HepG2 (cell line): ENCODE results near the gene ALCAM. TPM values are rescaled to one million over a fixed set of nuclear protein-coding genes. Genes with fewer than 3 reads are reported as not detected.

Experiments used
- ATM ChIP-seq: fragments of 450-650 bp; IDR thresholded peaks from 2 replicates; pipeline ENCODE4 v1.7.1; 2017; ENCODE audit warnings: mild to moderate bottlenecking, borderline replicate concordance
- CCDC6 ChIP-seq: sonication (generic); formaldehyde crosslinking; IDR thresholded peaks from 2 replicates; pipeline ENCODE4 v1.8.1; 2022; ENCODE audit warnings: mild to moderate bottlenecking, missing genetic modification reagents, moderate library complexity
- CENPBD1 ChIP-seq: sonication (generic); formaldehyde crosslinking; IDR thresholded peaks from 2 replicates; pipeline ENCODE4 v1.8.0; 2022; ENCODE audit warnings: missing genetic modification reagents, low read depth, mild to moderate bottlenecking, borderline replicate concordance
- DNMT3B ChIP-seq: conservative IDR thresholded peaks from 2 replicates; pipeline ENCODE4 v1.6.1; 2016; ENCODE audit warnings: missing biosample characterization, control low read depth
- GPN1 ChIP-seq: sonication (generic); formaldehyde crosslinking; IDR thresholded peaks from 2 replicates; pipeline ENCODE4 v1.5.1; 2020; ENCODE audit warnings: missing genetic modification reagents, borderline replicate concordance
- GZF1 ChIP-seq: sonication (generic); formaldehyde crosslinking; IDR thresholded peaks from 2 replicates; pipeline ENCODE4 v1.5.1; 2020; ENCODE audit warnings: mild to moderate bottlenecking, missing genetic modification reagents
- HDAC2 ChIP-seq: sonication (generic); formaldehyde crosslinking; IDR thresholded peaks from 2 replicates; pipeline ENCODE4 v1.4.0; 2020; ENCODE audit warnings: missing genetic modification reagents
- MATR3 ChIP-seq: sonication (generic); formaldehyde crosslinking; IDR thresholded peaks from 2 replicates; pipeline ENCODE4 v1.4.0; 2020; ENCODE audit warnings: missing genetic modification reagents
- MYC ChIP-seq: sonication (generic); formaldehyde crosslinking; IDR thresholded peaks from 2 replicates; pipeline ENCODE4 v1.9.0; 2021; ENCODE audit warnings: missing genetic modification reagents, borderline replicate concordance
- NBN ChIP-seq: fragments of 450-650 bp; conservative IDR thresholded peaks from 2 replicates; pipeline ENCODE4 v1.6.1; 2017
- NCOA2 ChIP-seq: sonication (generic); formaldehyde crosslinking; IDR thresholded peaks from 2 replicates; pipeline ENCODE4 v1.8.0; 2022; ENCODE audit warnings: inconsistent platforms
- SMAD9 ChIP-seq: sonication (generic); formaldehyde crosslinking; IDR thresholded peaks from 2 replicates; pipeline ENCODE4 v1.5.1; 2020; ENCODE audit warnings: mild to moderate bottlenecking, missing genetic modification reagents
- ZBTB20 ChIP-seq: sonication (generic); formaldehyde crosslinking; IDR thresholded peaks from 2 replicates; pipeline ENCODE4 v1.8.1; 2023; ENCODE audit warnings: missing genetic modification reagents, low read depth, mild to moderate bottlenecking, borderline replicate concordance
- ZNF740 ChIP-seq: sonication (generic); formaldehyde crosslinking; IDR thresholded peaks from 2 replicates; pipeline ENCODE4 v1.4.0; 2020; ENCODE audit warnings: missing genetic modification reagents
- ZNF766 ChIP-seq: sonication (generic); formaldehyde crosslinking; IDR thresholded peaks from 2 replicates; pipeline ENCODE4 v1.5.0; 2020; ENCODE audit warnings: missing genetic modification reagents, borderline replicate concordance
- polyA plus RNA-seq, 8 experiments: library from polyadenylated mRNA; depleted of rRNA in 3 of 8; stranded (reverse) in 7 of 8; unstranded in 1 of 8; fragments of >200 nt; fragmentation: Illumina TruSeq in 4 of 8; extraction: Trizol in 4 of 8; gene quantifications; 2 replicates each; pipeline versions ENCODE4 v1.2.1 to v1.2.3, GENCODE V29; 2011 to 2016; ENCODE audit warnings: low read depth in 4 of 8, missing spikeins in 1 of 8, mixed read lengths in 1 of 8; ENCODE audit not compliant: insufficient read depth in 1 of 8
- total RNA-seq, 5 experiments: library from RNA; depleted of rRNA; stranded (reverse); fragments of >200 nt; fragmentation: Illumina TruSeq; extraction: Trizol; gene quantifications; 2 replicates each; pipeline ENCODE4 v1.2.3, GENCODE V29; 2016; ENCODE audit warnings: low read depth in 1 of 5
- TF ChIP-seq, protein P1 (sequence below): sonication (generic); formaldehyde crosslinking; IDR thresholded peaks from 2 replicates; pipeline ENCODE4 v1.8.1; 2023; ENCODE audit warnings: mild to moderate bottlenecking, missing genetic modification reagents
- TF ChIP-seq, protein P2 (sequence below): sonication (generic); formaldehyde crosslinking; IDR thresholded peaks from 2 replicates; pipeline ENCODE4 v1.8.0; 2023; ENCODE audit warnings: mild to moderate bottlenecking, missing genetic modification reagents
- TF ChIP-seq, protein P3 (sequence below): sonication (generic); formaldehyde crosslinking; IDR thresholded peaks from 2 replicates; pipeline ENCODE4 v1.4.0; 2020; ENCODE audit warnings: missing genetic modification reagents, borderline replicate concordance
- TF ChIP-seq, protein P4 (sequence below): sonication (generic); formaldehyde crosslinking; IDR thresholded peaks from 2 replicates; pipeline ENCODE4 v1.4.0; 2020; ENCODE audit warnings: missing genetic modification reagents, borderline replicate concordance

The ALCAM gene
- total and polyA plus RNA-seq, 2 of the 13 experiments (the other 11 are each of a cell fraction or from before 2014, with no cell fraction given): 26.0 to 33.1 TPM

DNA sequence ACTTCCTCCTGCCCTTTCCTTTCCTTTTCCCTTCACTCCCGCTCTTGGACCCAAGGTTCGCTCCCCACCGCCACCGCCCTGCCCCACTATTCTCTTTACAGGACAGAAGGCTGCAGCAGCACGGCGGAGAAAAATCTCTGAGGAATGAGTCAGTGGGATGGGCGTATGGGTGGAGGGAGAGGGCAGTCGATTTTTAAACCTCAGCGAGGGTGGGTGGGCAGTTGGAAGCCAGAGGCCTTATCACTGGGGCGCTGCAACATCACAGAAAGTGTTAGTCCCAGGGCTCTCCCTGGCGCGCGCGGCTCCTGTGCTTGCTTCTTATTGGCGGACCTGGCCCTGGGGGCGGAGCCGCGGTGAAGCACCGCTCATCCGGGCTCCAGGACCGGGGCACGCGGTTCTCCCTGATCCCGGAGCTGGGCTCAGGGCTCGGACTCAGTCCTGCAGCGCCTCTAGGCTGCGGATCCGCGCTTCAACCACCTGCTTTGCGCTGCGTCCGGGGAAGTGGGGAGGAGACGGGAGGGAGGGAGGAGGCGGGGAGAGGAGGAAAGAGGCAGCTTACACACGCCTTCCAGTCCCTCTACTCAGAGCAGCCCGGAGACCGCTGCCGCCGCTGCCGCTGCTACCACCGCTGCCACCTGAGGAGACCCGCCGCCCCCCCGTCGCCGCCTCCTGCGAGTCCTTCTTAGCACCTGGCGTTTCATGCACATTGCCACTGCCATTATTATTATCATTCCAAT lies at the start of gene ALCAM (continued):
- no peak; the same call in 1 of the 2 replicates for TF ChIP-seq DNMT3B (CRISPR knock-in tag)
- 0 out of 2 replicates have a peak, but pooled peaks have one; percentile 20 for TF ChIP-seq ZNF740 (CRISPR knock-in tag)
- TF ChIP-seq NBN: no peak
- peak; percentile 96; the same call in 1 of the 2 replicates for TF ChIP-seq ZNF766 (CRISPR knock-in tag)
- no peak for TF ChIP-seq ATM
- TF ChIP-seq GPN1 (CRISPR knock-in tag): no peak
- TF ChIP-seq GZF1 (CRISPR knock-in tag): no peak
- TF ChIP-seq, protein P1, sequence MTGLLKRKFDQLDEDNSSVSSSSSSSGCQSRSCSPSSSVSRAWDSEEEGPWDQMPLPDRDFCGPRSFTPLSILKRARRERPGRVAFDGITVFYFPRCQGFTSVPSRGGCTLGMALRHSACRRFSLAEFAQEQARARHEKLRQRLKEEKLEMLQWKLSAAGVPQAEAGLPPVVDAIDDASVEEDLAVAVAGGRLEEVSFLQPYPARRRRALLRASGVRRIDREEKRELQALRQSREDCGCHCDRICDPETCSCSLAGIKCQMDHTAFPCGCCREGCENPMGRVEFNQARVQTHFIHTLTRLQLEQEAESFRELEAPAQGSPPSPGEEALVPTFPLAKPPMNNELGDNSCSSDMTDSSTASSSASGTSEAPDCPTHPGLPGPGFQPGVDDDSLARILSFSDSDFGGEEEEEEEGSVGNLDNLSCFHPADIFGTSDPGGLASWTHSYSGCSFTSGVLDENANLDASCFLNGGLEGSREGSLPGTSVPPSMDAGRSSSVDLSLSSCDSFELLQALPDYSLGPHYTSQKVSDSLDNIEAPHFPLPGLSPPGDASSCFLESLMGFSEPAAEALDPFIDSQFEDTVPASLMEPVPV (CRISPR knock-in tag): peak; percentile 75
- TF ChIP-seq SMAD9 (CRISPR knock-in tag): peak; percentile 57; the same call in 1 of the 2 replicates
- no peak for TF ChIP-seq MATR3 (CRISPR knock-in tag)
- no peak for TF ChIP-seq CENPBD1
- TF ChIP-seq, protein P2, sequence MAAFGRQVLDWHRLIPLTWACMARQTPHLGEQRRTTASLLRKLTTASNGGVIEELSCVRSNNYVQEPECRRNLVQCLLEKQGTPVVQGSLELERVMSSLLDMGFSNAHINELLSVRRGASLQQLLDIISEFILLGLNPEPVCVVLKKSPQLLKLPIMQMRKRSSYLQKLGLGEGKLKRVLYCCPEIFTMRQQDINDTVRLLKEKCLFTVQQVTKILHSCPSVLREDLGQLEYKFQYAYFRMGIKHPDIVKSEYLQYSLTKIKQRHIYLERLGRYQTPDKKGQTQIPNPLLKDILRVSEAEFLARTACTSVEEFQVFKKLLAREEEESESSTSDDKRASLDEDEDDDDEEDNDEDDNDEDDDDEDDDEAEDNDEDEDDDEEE (CRISPR knock-in tag): peak; percentile 94
- TF ChIP-seq CCDC6: peak; percentile 90
- TF ChIP-seq NCOA2 (CRISPR knock-in tag): peak; percentile 39; the same call in 1 of the 2 replicates
- TF ChIP-seq, protein P3, sequence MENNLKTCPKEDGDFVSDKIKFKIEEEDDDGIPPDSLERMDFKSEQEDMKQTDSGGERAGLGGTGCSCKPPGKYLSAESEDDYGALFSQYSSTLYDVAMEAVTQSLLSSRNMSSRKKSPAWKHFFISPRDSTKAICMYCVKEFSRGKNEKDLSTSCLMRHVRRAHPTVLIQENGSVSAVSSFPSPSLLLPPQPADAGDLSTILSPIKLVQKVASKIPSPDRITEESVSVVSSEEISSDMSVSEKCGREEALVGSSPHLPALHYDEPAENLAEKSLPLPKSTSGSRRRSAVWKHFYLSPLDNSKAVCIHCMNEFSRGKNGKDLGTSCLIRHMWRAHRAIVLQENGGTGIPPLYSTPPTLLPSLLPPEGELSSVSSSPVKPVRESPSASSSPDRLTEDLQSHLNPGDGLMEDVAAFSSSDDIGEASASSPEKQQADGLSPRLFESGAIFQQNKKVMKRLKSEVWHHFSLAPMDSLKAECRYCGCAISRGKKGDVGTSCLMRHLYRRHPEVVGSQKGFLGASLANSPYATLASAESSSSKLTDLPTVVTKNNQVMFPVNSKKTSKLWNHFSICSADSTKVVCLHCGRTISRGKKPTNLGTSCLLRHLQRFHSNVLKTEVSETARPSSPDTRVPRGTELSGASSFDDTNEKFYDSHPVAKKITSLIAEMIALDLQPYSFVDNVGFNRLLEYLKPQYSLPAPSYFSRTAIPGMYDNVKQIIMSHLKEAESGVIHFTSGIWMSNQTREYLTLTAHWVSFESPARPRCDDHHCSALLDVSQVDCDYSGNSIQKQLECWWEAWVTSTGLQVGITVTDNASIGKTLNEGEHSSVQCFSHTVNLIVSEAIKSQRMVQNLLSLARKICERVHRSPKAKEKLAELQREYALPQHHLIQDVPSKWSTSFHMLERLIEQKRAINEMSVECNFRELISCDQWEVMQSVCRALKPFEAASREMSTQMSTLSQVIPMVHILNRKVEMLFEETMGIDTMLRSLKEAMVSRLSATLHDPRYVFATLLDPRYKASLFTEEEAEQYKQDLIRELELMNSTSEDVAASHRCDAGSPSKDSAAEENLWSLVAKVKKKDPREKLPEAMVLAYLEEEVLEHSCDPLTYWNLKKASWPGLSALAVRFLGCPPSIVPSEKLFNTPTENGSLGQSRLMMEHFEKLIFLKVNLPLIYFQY (CRISPR knock-in tag): peak; percentile 98
- TF ChIP-seq MYC: peak; percentile 82
- TF ChIP-seq, protein P4, sequence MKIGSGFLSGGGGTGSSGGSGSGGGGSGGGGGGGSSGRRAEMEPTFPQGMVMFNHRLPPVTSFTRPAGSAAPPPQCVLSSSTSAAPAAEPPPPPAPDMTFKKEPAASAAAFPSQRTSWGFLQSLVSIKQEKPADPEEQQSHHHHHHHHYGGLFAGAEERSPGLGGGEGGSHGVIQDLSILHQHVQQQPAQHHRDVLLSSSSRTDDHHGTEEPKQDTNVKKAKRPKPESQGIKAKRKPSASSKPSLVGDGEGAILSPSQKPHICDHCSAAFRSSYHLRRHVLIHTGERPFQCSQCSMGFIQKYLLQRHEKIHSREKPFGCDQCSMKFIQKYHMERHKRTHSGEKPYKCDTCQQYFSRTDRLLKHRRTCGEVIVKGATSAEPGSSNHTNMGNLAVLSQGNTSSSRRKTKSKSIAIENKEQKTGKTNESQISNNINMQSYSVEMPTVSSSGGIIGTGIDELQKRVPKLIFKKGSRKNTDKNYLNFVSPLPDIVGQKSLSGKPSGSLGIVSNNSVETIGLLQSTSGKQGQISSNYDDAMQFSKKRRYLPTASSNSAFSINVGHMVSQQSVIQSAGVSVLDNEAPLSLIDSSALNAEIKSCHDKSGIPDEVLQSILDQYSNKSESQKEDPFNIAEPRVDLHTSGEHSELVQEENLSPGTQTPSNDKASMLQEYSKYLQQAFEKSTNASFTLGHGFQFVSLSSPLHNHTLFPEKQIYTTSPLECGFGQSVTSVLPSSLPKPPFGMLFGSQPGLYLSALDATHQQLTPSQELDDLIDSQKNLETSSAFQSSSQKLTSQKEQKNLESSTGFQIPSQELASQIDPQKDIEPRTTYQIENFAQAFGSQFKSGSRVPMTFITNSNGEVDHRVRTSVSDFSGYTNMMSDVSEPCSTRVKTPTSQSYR (CRISPR knock-in tag): no peak
- peak; percentile 65 for TF ChIP-seq HDAC2 (CRISPR knock-in tag)
- TF ChIP-seq ZBTB20 (CRISPR knock-in tag): 0 out of 2 replicates have a peak, but pooled peaks have one; percentile 27
